HepG2 (cell line): Measurements from ENCODE around the gene VEZT. TPM values are rescaled to one million over a fixed set of nuclear protein-coding genes. Genes with fewer than 3 reads are reported as not detected.

ENCODE experiments used
- ATAC-seq: fragments of 200-7000 bp; cut with Tn5 transposase; 3 replicates; pipeline ENCODE4 v1.9.1; 2020; ENCODE audit warnings: mild to moderate bottlenecking, moderate library complexity
- BruUV-seq: library from RNA; stranded (reverse); fragments of 400-500 nt; replicated peaks from 2 replicates; lab custom pipeline; 2021; lab: Mats Ljungman, UMichigan
- CTCF ChIA-PET: fragments of 300-600 bp; formaldehyde crosslinking; extraction: SDS; loops from one replicate; lab custom pipeline; 2021; ENCODE audit warnings: low total read pairs, inconsistent platforms, low intra/inter-chr PET ratio; lab: Yijun Ruan, JAX
- POLR2A ChIA-PET: fragments of 350-600 bp; sonication (Branson Sonifier 250); formaldehyde crosslinking; loops from one replicate; lab custom pipeline; 2020; ENCODE audit warnings: antibody characterized with exemption, inconsistent platforms; lab: Yijun Ruan, JAX
- DNase-seq: peaks from one replicate; pipeline ENCODE4 v3.0.0-alpha.2; 2015; ENCODE audit warnings: low spot score
- FAIRE-seq: peaks from 3 replicates; lab custom pipeline; 2011; peaks lifted over from hg19 to GRCh38; lab: Jason Lieb, UNC
- H2AFZ ChIP-seq: one replicate; pipeline ENCODE4 v1.6.1; 2011; ENCODE audit warnings: low read length, inconsistent platforms
- H3K27ac ChIP-seq: fragments of 300-600 bp; 3 replicates; pipeline ENCODE4 v1.8.0; 2011; ENCODE audit warnings: mixed run types, mild to moderate bottlenecking, mixed read lengths, low read length, inconsistent platforms; ENCODE audit not compliant: insufficient read depth; ENCODE audit errors: extremely low read length
- H3K27me3 ChIP-seq, 2 experiments: fragments of 200-600 bp in 1 of 2; 2 replicates in 1 of 2; 3 replicates in 1 of 2; pipeline versions ENCODE4 v1.6.0 to v1.8.0; 2011; ENCODE audit warnings: low read length in 2 of 2, mild to moderate bottlenecking in 2 of 2, moderate library complexity in 2 of 2, inconsistent platforms in 1 of 2; ENCODE audit not compliant: insufficient read depth in 2 of 2, control insufficient read depth in 1 of 2
- H3K36me3 ChIP-seq, 2 experiments: fragments of 200-600 bp in 1 of 2; replicated peaks in 1 of 2; 2 replicates in 1 of 2; 3 replicates in 1 of 2; pipeline versions ENCODE4 v1.5.1 to v1.8.0; 2011; ENCODE audit warnings: low read length in 2 of 2, inconsistent platforms in 1 of 2; ENCODE audit not compliant: insufficient read depth in 2 of 2, control insufficient read depth in 1 of 2
- H3K4me1 ChIP-seq: 2 replicates; pipeline ENCODE4 v1.5.1; 2012; ENCODE audit warnings: low read length, inconsistent platforms; ENCODE audit not compliant: insufficient read depth
- H3K4me2 ChIP-seq: 2 replicates; pipeline ENCODE4 v1.6.0; 2011; ENCODE audit warnings: low read depth, low read length, inconsistent platforms
- H3K4me3 ChIP-seq, 3 experiments: fragments of 200-600 bp in 1 of 3; sonication (generic), shearing (Covaris generic) in 1 of 3; replicated peaks in 1 of 3; 2 replicates each; pipeline ENCODE4 v1.5.1; 2011 to 2016; ENCODE audit warnings: low read length in 3 of 3, inconsistent platforms in 2 of 3, low read depth in 2 of 3, mild to moderate bottlenecking in 2 of 3, control low read depth in 1 of 3, mixed read lengths in 1 of 3; ENCODE audit not compliant: insufficient read depth in 1 of 3
- H3K79me2 ChIP-seq: one replicate; pipeline ENCODE4 v1.6.1; 2011; ENCODE audit warnings: low read length, inconsistent platforms; ENCODE audit not compliant: insufficient read depth
- H3K9ac ChIP-seq: 2 replicates; pipeline ENCODE4 v1.6.0; 2011; ENCODE audit warnings: mild to moderate bottlenecking, low read depth, low read length, inconsistent platforms; ENCODE audit not compliant: insufficient read depth
- H3K9me3 ChIP-seq: 2 replicates; pipeline ENCODE4 v1.5.1; 2012; ENCODE audit warnings: mild to moderate bottlenecking, low read length
- H4K20me1 ChIP-seq: 2 replicates; pipeline ENCODE4 v1.6.0; 2011; ENCODE audit warnings: inconsistent platforms, mild to moderate bottlenecking, low read length, moderate library complexity; ENCODE audit not compliant: insufficient read depth
- ERF ChIP-seq: IDR thresholded peaks from 2 replicates; pipeline ENCODE4 v1.6.1; 2018; ENCODE audit warnings: missing biosample characterization, missing genetic modification reagents
- MYPOP ChIP-seq: sonication (generic); formaldehyde crosslinking; IDR thresholded peaks from 2 replicates; pipeline ENCODE4 v1.8.1; 2023; ENCODE audit warnings: mild to moderate bottlenecking, moderate library complexity, missing genetic modification reagents
- POLR2AphosphoS2 ChIP-seq: IDR thresholded peaks from 2 replicates; pipeline ENCODE4 v1.6.1; 2011; ENCODE audit warnings: low read depth, low read length, improper control_type of control experiment
- RERE ChIP-seq: IDR thresholded peaks from 2 replicates; pipeline ENCODE4 v1.6.1; 2016; ENCODE audit warnings: low read depth, missing genetic modification reagents, missing compliant biosample characterization
- RXRB ChIP-seq: IDR thresholded peaks from 2 replicates; pipeline ENCODE4 v1.6.1; 2016; ENCODE audit warnings: borderline replicate concordance, missing genetic modification reagents, missing compliant biosample characterization
- SETDB1 ChIP-seq: sonication (generic); formaldehyde crosslinking; IDR thresholded peaks from 2 replicates; pipeline ENCODE4 v1.5.1; 2020; ENCODE audit warnings: missing genetic modification reagents, mild to moderate bottlenecking, borderline replicate concordance
- THAP7 ChIP-seq: sonication (generic); formaldehyde crosslinking; IDR thresholded peaks from 2 replicates; pipeline ENCODE4 v1.8.1; 2023; ENCODE audit warnings: mild to moderate bottlenecking, missing genetic modification reagents
- ZFP91 ChIP-seq: sonication (generic); formaldehyde crosslinking; IDR thresholded peaks from 2 replicates; pipeline ENCODE4 v1.9.0; 2022; ENCODE audit warnings: missing genetic modification reagents, mild to moderate bottlenecking, borderline replicate concordance
- ZNF547 ChIP-seq: sonication (generic); formaldehyde crosslinking; IDR thresholded peaks from 2 replicates; pipeline ENCODE4 v1.5.1; 2020; ENCODE audit warnings: mild to moderate bottlenecking, missing genetic modification reagents
- ZNF598 ChIP-seq: sonication (generic); formaldehyde crosslinking; IDR thresholded peaks from 2 replicates; pipeline ENCODE4 v1.5.1; 2020; ENCODE audit warnings: mild to moderate bottlenecking, missing genetic modification reagents, borderline replicate concordance
- ZNF629 ChIP-seq: sonication (generic); formaldehyde crosslinking; conservative IDR thresholded peaks from 2 replicates; pipeline ENCODE4 v1.5.0; 2020; ENCODE audit warnings: missing genetic modification reagents
- ZNF691 ChIP-seq: sonication (generic); formaldehyde crosslinking; IDR thresholded peaks from 2 replicates; pipeline ENCODE4 v1.4.0; 2020; ENCODE audit warnings: missing genetic modification reagents, low read depth, mild to moderate bottlenecking, borderline replicate concordance
- ZNF704 ChIP-seq: sonication (generic); formaldehyde crosslinking; IDR thresholded peaks from 2 replicates; pipeline ENCODE4 v1.8.1; 2023; ENCODE audit warnings: mild to moderate bottlenecking, inconsistent platforms, moderate library complexity, missing genetic modification reagents, borderline replicate concordance
- WGBS: methylation state at CpG from one replicate; pipeline ENCODE4 v1.1.6; 2017; ENCODE audit warnings: low lambda C conversion rate; 5-methylcytosine and 5-hydroxymethylcytosine counted together
- in situ Hi-C: cut with HindIII; loops from 2 replicates; pipeline ENCODE4 v1.10.0; 2017; ENCODE audit warnings: low pct_unique_long_range_greater_than_20kb; ENCODE audit not compliant: extremely low pct_ligation_motif_present
- intact Hi-C: fragments of 100-400 bp; cut with micrococcal nuclease; formaldehyde crosslinking; loops from one replicate; pipeline ENCODE4 v1.10.0; 2022; ENCODE audit not compliant: unreplicated experiment
- polyA plus RNA-seq, 8 experiments: library from polyadenylated mRNA; depleted of rRNA in 3 of 8; stranded (reverse) in 7 of 8; unstranded in 1 of 8; fragments of >200 nt; fragmentation: Illumina TruSeq in 4 of 8; extraction: Trizol in 4 of 8; gene quantifications; 2 replicates each; pipeline versions ENCODE4 v1.2.1 to v1.2.3, GENCODE V29; 2011 to 2016; ENCODE audit warnings: low read depth in 4 of 8, missing spikeins in 1 of 8, mixed read lengths in 1 of 8; ENCODE audit not compliant: insufficient read depth in 1 of 8
- total RNA-seq, 5 experiments: library from RNA; depleted of rRNA; stranded (reverse); fragments of >200 nt; fragmentation: Illumina TruSeq; extraction: Trizol; gene quantifications; 2 replicates each; pipeline ENCODE4 v1.2.3, GENCODE V29; 2016; ENCODE audit warnings: low read depth in 1 of 5

The VEZT gene
- total and polyA plus RNA-seq, 2 of the 13 experiments (the other 11 are each of a cell fraction or from before 2014, with no cell fraction given) = 35.5 to 51.6 TPM

- CTCF ChIA-PET = no interaction called here
- Histone ChIP-seq H2AFZ (no peak overlapping the region), H3K4me1 (peaks cover 36% of the 10 kb centered on the region), H3K36me3 (peaks cover 1 to 8% of the 10 kb centered on the region in 2 experiments; a peak in 4 of 5 replicates), H3K27me3 (no peaks in the 10 kb centered on the region; a peak in 1 of 5 replicates), H3K9ac (no peak overlapping the region), H3K27ac (no peak overlapping the region), H3K9me3 (no peaks in the 10 kb centered on the region), H4K20me1 (0 out of 2 replicates have a peak, but pooled peaks cover 3% of the 10 kb centered on the region), H3K4me3 (no peak overlapping the region), H3K79me2 (peaks cover 87% of the 10 kb centered on the region), H3K4me2 (peak overlapping the region; percentile 92; the same call in 1 of the 2 replicates)
- BruUV-seq = no TSS peak
- in situ Hi-C loops = no loop called here
- FAIRE-seq = no peak
- no peak for ATAC-seq
- 93% methylated on average over 4 of the region's 4 CpGs for WGBS
- no peak for DNase-seq
- POLR2A ChIA-PET = no interaction called here
- intact Hi-C loops = no loop called here
- TF ChIP-seq SETDB1 (CRISPR knock-in tag) = no peak
- TF ChIP-seq THAP7 (CRISPR knock-in tag) = no peak
- TF ChIP-seq ERF (CRISPR knock-in tag) = no peak
- no peak for TF ChIP-seq ZNF598 (CRISPR knock-in tag)
- no peak for TF ChIP-seq RXRB (CRISPR knock-in tag)
- TF ChIP-seq RERE (CRISPR knock-in tag) = no peak
- TF ChIP-seq ZFP91 (CRISPR knock-in tag) = no peak
- TF ChIP-seq ZNF547 (CRISPR knock-in tag) = no peak
- TF ChIP-seq ZNF629 (CRISPR knock-in tag) = no peak
- TF ChIP-seq POLR2AphosphoS2 = no peak
- TF ChIP-seq ZNF691 (CRISPR knock-in tag) = no peak
- TF ChIP-seq ZNF704 (CRISPR knock-in tag) = no peak
- TF ChIP-seq MYPOP (CRISPR knock-in tag) = no peak
Observed at GRCh38 chr12:95220190-95220589, 2.6 kb downstream of the VEZT start.
